WTC11 (cell line): ENCODE data around the gene LDB2. TPM values are rescaled to one million over a fixed set of nuclear protein-coding genes. Genes with fewer than 3 reads are reported as not detected.
A peak's percentile ranks its signal among the peaks of the same experiment; 100 is the strongest.

Source experiments
- ATAC-seq: fragments of 200-7000 bp; cut with Tn5 transposase; 2 replicates; pipeline ENCODE4 v1.10.0; 2021; ENCODE audit warnings: mild to moderate bottlenecking, moderate library complexity
- CTCF ChIA-PET: fragments of 300-600 bp; sonication (Branson Sonifier 250); formaldehyde crosslinking; loops from one replicate; lab custom pipeline; 2021; ENCODE audit warnings: antibody characterized with exemption; lab: Charles Lee
- POLR2A ChIA-PET: fragments of 350-600 bp; sonication (Branson Sonifier 250); formaldehyde crosslinking; loops from one replicate; lab custom pipeline; 2021; ENCODE audit warnings: antibody characterized with exemption; lab: Charles Lee
- DNase-seq: peaks from one replicate; pipeline ENCODE4 v3.0.0; 2021; ENCODE audit warnings: low spot score
- H3K27ac Mint-ChIP-seq: 2 replicates; pipeline ENCODE4 v1.8.0; 2021; ENCODE audit warnings: mixed read lengths
- H3K27me3 Mint-ChIP-seq: 2 replicates; pipeline ENCODE4 v1.8.0; 2021; ENCODE audit warnings: low read depth, mild to moderate bottlenecking, moderate library complexity, mixed read lengths
- H3K36me3 Mint-ChIP-seq: 2 replicates; pipeline ENCODE4 v1.8.0; 2021; ENCODE audit warnings: mixed read lengths
- H3K4me1 Mint-ChIP-seq: 2 replicates; pipeline ENCODE4 v1.8.0; 2022; ENCODE audit warnings: mixed read lengths
- H3K4me3 Mint-ChIP-seq: 2 replicates; pipeline ENCODE4 v1.8.0; 2021; ENCODE audit warnings: mild to moderate bottlenecking, moderate library complexity, mixed read lengths
- H3K9me3 Mint-ChIP-seq: 2 replicates; pipeline ENCODE4 v1.8.0; 2021; ENCODE audit warnings: mixed read lengths
- ATF1 ChIP-seq: sonication (generic); formaldehyde crosslinking; IDR thresholded peaks from 2 replicates; pipeline ENCODE4 v1.8.1; 2023; ENCODE audit warnings: mild to moderate bottlenecking, moderate library complexity, missing genetic modification reagents
- ATF2 ChIP-seq: sonication (generic); formaldehyde crosslinking; IDR thresholded peaks from 2 replicates; pipeline ENCODE4 v1.8.1; 2022; ENCODE audit warnings: low read depth, missing genetic modification reagents, borderline replicate concordance
- CDX4 ChIP-seq: fragments of 250-450 bp; sonication (Bioruptor Pico); IDR thresholded peaks from 2 replicates; pipeline ENCODE4 v1.9.0; 2021; ENCODE audit warnings: moderate library complexity, mild to moderate bottlenecking, inconsistent platforms, borderline replicate concordance
- CTCF ChIP-seq: fragments of 200-600 bp; IDR thresholded peaks from 2 replicates; pipeline ENCODE4 v1.8.0; 2022; ENCODE audit warnings: antibody characterized with exemption
- ELF4 ChIP-seq: sonication (generic); formaldehyde crosslinking; IDR thresholded peaks from 2 replicates; pipeline ENCODE4 v1.8.1; 2022; ENCODE audit warnings: low read depth, mild to moderate bottlenecking, moderate library complexity, missing genetic modification reagents
- EMX1 ChIP-seq: fragments of 250-450 bp; sonication (Bioruptor Pico); IDR thresholded peaks from 2 replicates; pipeline ENCODE4 v1.8.0; 2021; ENCODE audit warnings: mild to moderate bottlenecking
- FOXP4 ChIP-seq: sonication (generic); formaldehyde crosslinking; IDR thresholded peaks from 2 replicates; pipeline ENCODE4 v1.8.0; 2022; ENCODE audit warnings: mild to moderate bottlenecking, missing genetic modification reagents
- HMGXB4 ChIP-seq: sonication (generic); formaldehyde crosslinking; IDR thresholded peaks from 2 replicates; pipeline ENCODE4 v1.8.1; 2023; ENCODE audit warnings: mild to moderate bottlenecking, moderate library complexity, missing genetic modification reagents
- IRF1 ChIP-seq: sonication (generic); formaldehyde crosslinking; IDR thresholded peaks from 2 replicates; pipeline ENCODE4 v1.8.0; 2023; ENCODE audit warnings: missing genetic modification reagents
- JUN ChIP-seq: sonication (generic); formaldehyde crosslinking; IDR thresholded peaks from 2 replicates; pipeline ENCODE4 v1.8.0; 2023; ENCODE audit warnings: mild to moderate bottlenecking, missing genetic modification reagents
- MXD4 ChIP-seq: fragments of 250-450 bp; sonication (Bioruptor Pico); IDR thresholded peaks from 2 replicates; pipeline ENCODE4 v1.8.0; 2021; ENCODE audit warnings: mild to moderate bottlenecking, moderate library complexity, borderline replicate concordance
- NFATC4 ChIP-seq: fragments of 250-450 bp; sonication (Bioruptor Pico); IDR thresholded peaks from 2 replicates; pipeline ENCODE4 v1.9.0; 2021; ENCODE audit warnings: mild to moderate bottlenecking
- NFYB ChIP-seq: sonication (generic); formaldehyde crosslinking; conservative IDR thresholded peaks from 2 replicates; pipeline ENCODE4 v1.8.0; 2022; ENCODE audit warnings: low read depth, missing genetic modification reagents
- TCF7 ChIP-seq: sonication (generic); formaldehyde crosslinking; IDR thresholded peaks from 2 replicates; pipeline ENCODE4 v1.8.0; 2022; ENCODE audit warnings: mild to moderate bottlenecking, low read depth, missing genetic modification reagents, moderate library complexity
- ZBTB21 ChIP-seq: sonication (generic); formaldehyde crosslinking; IDR thresholded peaks from 2 replicates; pipeline ENCODE4 v1.8.1; 2023; ENCODE audit warnings: mild to moderate bottlenecking, missing genetic modification reagents, borderline replicate concordance
- ZNF263 ChIP-seq: sonication (generic); formaldehyde crosslinking; IDR thresholded peaks from 2 replicates; pipeline ENCODE4 v1.8.1; 2022; ENCODE audit warnings: low read depth, mild to moderate bottlenecking, moderate library complexity, missing genetic modification reagents
- ZNF512 ChIP-seq: sonication (generic); formaldehyde crosslinking; IDR thresholded peaks from 2 replicates; pipeline ENCODE4 v1.8.1; 2022; ENCODE audit warnings: missing genetic modification reagents, borderline replicate concordance
- ZNF671 ChIP-seq: fragments of 250-450 bp; sonication (Bioruptor Pico); IDR thresholded peaks from 2 replicates; pipeline ENCODE4 v1.8.0; 2021; ENCODE audit warnings: mild to moderate bottlenecking
- total RNA-seq: library from RNA; stranded (reverse); gene quantifications from 3 replicates; pipeline ENCODE4 v1.2.3, GENCODE V29; 2021

The LDB2 gene
- total RNA-seq, 1 experiment from 2014 or later = 62.4 TPM

- ATAC-seq = no peak
- TF ChIP-seq ATF1 (CRISPR knock-in tag) (no peak), MXD4 (CRISPR knock-in tag) (no peak), ZNF512 (CRISPR knock-in tag) (0 out of 2 replicates have a peak, but pooled peaks have one; percentile 63), NFYB (CRISPR knock-in tag) (no peak), ATF2 (CRISPR knock-in tag) (no peak), FOXP4 (CRISPR knock-in tag) (no peak), NFATC4 (CRISPR knock-in tag) (no peak), ZNF671 (CRISPR knock-in tag) (no peak)
- CTCF ChIA-PET = interaction anchor here (0.5 to 2.1 kb wide), 31 partner anchors 9 to 866 kb away, joined by 3 to 14 read pairs (median 4); no protein-coding TSS in a partner anchor
- H3K27ac Mint-ChIP-seq = no peak overlapping the region
- H3K4me1 Mint-ChIP-seq = no peaks in the 10 kb centered on the region
- no peaks in the 10 kb centered on the region for H3K27me3 Mint-ChIP-seq
- H3K4me3 Mint-ChIP-seq = no peak overlapping the region
- POLR2A ChIA-PET = no interaction called here
- DNase-seq = no peak
- no peaks in the 10 kb centered on the region for H3K9me3 Mint-ChIP-seq
- peaks cover 29% of the 10 kb centered on the region for H3K36me3 Mint-ChIP-seq
Observed at GRCh38 chr4:16582036-16582435, 316.4 kb downstream of the LDB2 start.

- no peak for ATAC-seq
- no peak overlapping the region for H3K4me3 Mint-ChIP-seq
Observed at GRCh38 chr4:16581117-16581516, 317.3 kb downstream of the LDB2 start.

More at GRCh38 chr4:16581117-16581516, 317.3 kb downstream of the LDB2 start:
- CTCF ChIA-PET = no interaction called here
- no peaks in the 10 kb centered on the region for H3K4me1 Mint-ChIP-seq
- H3K36me3 Mint-ChIP-seq = peaks cover 29% of the 10 kb centered on the region
- H3K27ac Mint-ChIP-seq = no peak overlapping the region
- DNase-seq = no peak
- TF ChIP-seq IRF1 = no peak
- TF ChIP-seq ZNF512 (CRISPR knock-in tag) = no peak
- TF ChIP-seq HMGXB4 (CRISPR knock-in tag) = no peak
- TF ChIP-seq EMX1 (CRISPR knock-in tag) = no peak
- TF ChIP-seq ELF4 = no peak
- TF ChIP-seq JUN = no peak
- no peak for TF ChIP-seq CDX4
- no peak for TF ChIP-seq ZNF263
- no peak for TF ChIP-seq CTCF
- no peak for TF ChIP-seq TCF7 (CRISPR knock-in tag)
- no peak for TF ChIP-seq ZBTB21 (CRISPR knock-in tag)
- H3K27me3 Mint-ChIP-seq = no peaks in the 10 kb centered on the region
- no peaks in the 10 kb centered on the region for H3K9me3 Mint-ChIP-seq
- POLR2A ChIA-PET = no interaction called here
